Measurements from ENCODE around the gene S100A10.

Gene S100A10

GRCh38 chr1:151993734-151994496 is at the start of gene S100A10:
Gene S100A10 (minus strand): TSS chr1:151993859. CDS start chr1:151986230, 7,629 bp downstream.
- DNase-seq (ENCODE audit: low read depth): peak; percentile 58

- no peak for DNase-seq (ENCODE audit: low read depth)
Observed at GRCh38 chr1:152042030-152042429, 48.4 kb upstream of the S100A10 start.

- no peak for DNase-seq (ENCODE audit: low read depth)
Observed at GRCh38 chr1:152039886-152040285, 46.2 kb upstream of the S100A10 start.

- DNase-seq (ENCODE audit: low read depth): no peak
Observed at GRCh38 chr1:152039461-152039860, 45.8 kb upstream of the S100A10 start.

GRCh38 chr1:152038871-152039270 is 45.2 kb upstream of the S100A10 start:
- DNase-seq (ENCODE audit: low read depth): no peak

- peak; percentile 68 for DNase-seq (ENCODE audit: low read depth)
Observed at GRCh38 chr1:152036267-152037216, 42.9 kb upstream of the S100A10 start, which contains the start of gene S100A11. Gene S100A11 (minus strand): TSS chr1:152037004. CDS start chr1:152036915, 89 bp downstream.

- DNase-seq (ENCODE audit: low read depth): no peak
Observed at GRCh38 chr1:152035539-152036266, 42.0 kb upstream of the S100A10 start.

GRCh38 chr1:152034654-152035538 is 41.2 kb upstream of the S100A10 start:
- DNase-seq (ENCODE audit: low read depth): peak; percentile 43

GRCh38 chr1:152034324-152034653 is 40.6 kb upstream of the S100A10 start:
- no peak for DNase-seq (ENCODE audit: low read depth)

- no peak for DNase-seq (ENCODE audit: low read depth)
Observed at GRCh38 chr1:152029929-152030211, 36.2 kb upstream of the S100A10 start.

- DNase-seq (ENCODE audit: low read depth): no peak
Observed at GRCh38 chr1:152029144-152029928, 35.7 kb upstream of the S100A10 start.

- DNase-seq (ENCODE audit: low read depth): no peak
Observed at GRCh38 chr1:152026895-152027294, 33.2 kb upstream of the S100A10 start.

- DNase-seq (ENCODE audit: low read depth): no peak
Observed at GRCh38 chr1:152024223-152024622, 30.6 kb upstream of the S100A10 start.

GRCh38 chr1:152023221-152023620 is 29.6 kb upstream of the S100A10 start:
- no peak for DNase-seq (ENCODE audit: low read depth)

GRCh38 chr1:152022474-152022873 is 28.8 kb upstream of the S100A10 start:
- DNase-seq (ENCODE audit: low read depth): no peak

GRCh38 chr1:152021569-152021968 is 27.9 kb upstream of the S100A10 start:
- DNase-seq (ENCODE audit: low read depth): no peak

GRCh38 chr1:152020849-152021248 is 27.2 kb upstream of the S100A10 start:
- no peak for DNase-seq (ENCODE audit: low read depth)

- no peak for DNase-seq (ENCODE audit: low read depth)
Observed at GRCh38 chr1:152018537-152018936, 24.9 kb upstream of the S100A10 start.

GRCh38 chr1:152015766-152016165 is 22.1 kb upstream of the S100A10 start:
- DNase-seq (ENCODE audit: low read depth): no peak

- DNase-seq (ENCODE audit: low read depth): no peak
Observed at GRCh38 chr1:152014943-152015342, 21.3 kb upstream of the S100A10 start.
